WTC11 (cell line): Measurements from ENCODE around the gene MYO18B. TPM values are rescaled to one million over a fixed set of nuclear protein-coding genes. Genes with fewer than 3 reads are reported as not detected.

Experiments used
- ATAC-seq: fragments of 200-7000 bp; cut with Tn5 transposase; 2 replicates; pipeline ENCODE4 v1.10.0; 2021; ENCODE audit warnings: mild to moderate bottlenecking, moderate library complexity
- CTCF ChIA-PET: fragments of 300-600 bp; sonication (Branson Sonifier 250); formaldehyde crosslinking; loops from one replicate; lab custom pipeline; 2021; ENCODE audit warnings: antibody characterized with exemption; lab: Charles Lee
- POLR2A ChIA-PET: fragments of 350-600 bp; sonication (Branson Sonifier 250); formaldehyde crosslinking; loops from one replicate; lab custom pipeline; 2021; ENCODE audit warnings: antibody characterized with exemption; lab: Charles Lee
- DNase-seq: peaks from one replicate; pipeline ENCODE4 v3.0.0; 2021; ENCODE audit warnings: low spot score
- H3K27ac Mint-ChIP-seq: 2 replicates; pipeline ENCODE4 v1.8.0; 2021; ENCODE audit warnings: mixed read lengths
- H3K27me3 Mint-ChIP-seq: 2 replicates; pipeline ENCODE4 v1.8.0; 2021; ENCODE audit warnings: low read depth, mild to moderate bottlenecking, moderate library complexity, mixed read lengths
- H3K36me3 Mint-ChIP-seq: 2 replicates; pipeline ENCODE4 v1.8.0; 2021; ENCODE audit warnings: mixed read lengths
- H3K4me1 Mint-ChIP-seq: 2 replicates; pipeline ENCODE4 v1.8.0; 2022; ENCODE audit warnings: mixed read lengths
- H3K4me3 Mint-ChIP-seq: 2 replicates; pipeline ENCODE4 v1.8.0; 2021; ENCODE audit warnings: mild to moderate bottlenecking, moderate library complexity, mixed read lengths
- H3K9me3 Mint-ChIP-seq: 2 replicates; pipeline ENCODE4 v1.8.0; 2021; ENCODE audit warnings: mixed read lengths
- CREB1 ChIP-seq: sonication (generic); formaldehyde crosslinking; IDR thresholded peaks from 2 replicates; pipeline ENCODE4 v1.8.0; 2023; ENCODE audit warnings: mild to moderate bottlenecking, missing genetic modification reagents
- CREM ChIP-seq: sonication (generic); formaldehyde crosslinking; IDR thresholded peaks from 2 replicates; pipeline ENCODE4 v1.8.1; 2022; ENCODE audit warnings: mild to moderate bottlenecking, missing genetic modification reagents, moderate library complexity
- ELF4 ChIP-seq: sonication (generic); formaldehyde crosslinking; IDR thresholded peaks from 2 replicates; pipeline ENCODE4 v1.8.1; 2022; ENCODE audit warnings: low read depth, mild to moderate bottlenecking, moderate library complexity, missing genetic modification reagents
- ETV6 ChIP-seq: sonication (generic); formaldehyde crosslinking; IDR thresholded peaks from 2 replicates; pipeline ENCODE4 v1.8.1; 2022; ENCODE audit warnings: mild to moderate bottlenecking, missing genetic modification reagents
- MXD4 ChIP-seq: fragments of 250-450 bp; sonication (Bioruptor Pico); IDR thresholded peaks from 2 replicates; pipeline ENCODE4 v1.8.0; 2021; ENCODE audit warnings: mild to moderate bottlenecking, moderate library complexity, borderline replicate concordance
- RELA ChIP-seq: sonication (generic); formaldehyde crosslinking; IDR thresholded peaks from 2 replicates; pipeline ENCODE4 v1.8.1; 2022; ENCODE audit warnings: missing genetic modification reagents, mild to moderate bottlenecking, borderline replicate concordance
- TCF7 ChIP-seq: sonication (generic); formaldehyde crosslinking; IDR thresholded peaks from 2 replicates; pipeline ENCODE4 v1.8.0; 2022; ENCODE audit warnings: mild to moderate bottlenecking, low read depth, missing genetic modification reagents, moderate library complexity
- TEAD4 ChIP-seq: sonication (generic); formaldehyde crosslinking; IDR thresholded peaks from 2 replicates; pipeline ENCODE4 v1.8.0; 2022; ENCODE audit warnings: mild to moderate bottlenecking, missing genetic modification reagents
- ZNF317 ChIP-seq: sonication (generic); formaldehyde crosslinking; IDR thresholded peaks from 2 replicates; pipeline ENCODE4 v1.8.1; 2023; ENCODE audit warnings: low read depth, mild to moderate bottlenecking, moderate library complexity, missing genetic modification reagents, borderline replicate concordance
- ZNF416 ChIP-seq: fragments of 250-450 bp; sonication (Bioruptor Pico); IDR thresholded peaks from 2 replicates; pipeline ENCODE4 v1.9.0; 2021; ENCODE audit warnings: mild to moderate bottlenecking, inconsistent platforms
- ZNF423 ChIP-seq: fragments of 250-450 bp; sonication (Bioruptor Pico); IDR thresholded peaks from 2 replicates; pipeline ENCODE4 v2.1.2; 2022; ENCODE audit warnings: mild to moderate bottlenecking, moderate library complexity
- ZNF671 ChIP-seq: fragments of 250-450 bp; sonication (Bioruptor Pico); IDR thresholded peaks from 2 replicates; pipeline ENCODE4 v1.8.0; 2021; ENCODE audit warnings: mild to moderate bottlenecking
- total RNA-seq: library from RNA; stranded (reverse); gene quantifications from 3 replicates; pipeline ENCODE4 v1.2.3, GENCODE V29; 2021
- TF ChIP-seq, protein P1 (sequence below): sonication (generic); formaldehyde crosslinking; IDR thresholded peaks from 2 replicates; pipeline ENCODE4 v1.8.1; 2022; ENCODE audit warnings: missing genetic modification reagents, borderline replicate concordance
- TF ChIP-seq, protein P2 (sequence below): sonication (generic); formaldehyde crosslinking; IDR thresholded peaks from 2 replicates; pipeline ENCODE4 v1.8.0; 2022; ENCODE audit warnings: mild to moderate bottlenecking, missing genetic modification reagents
- TF ChIP-seq, protein P3 (sequence below): sonication (generic); formaldehyde crosslinking; IDR thresholded peaks from 2 replicates; pipeline ENCODE4 v1.8.1; 2023; ENCODE audit warnings: mild to moderate bottlenecking, moderate library complexity, missing genetic modification reagents
- TF ChIP-seq, protein P4 (sequence below): sonication (generic); formaldehyde crosslinking; IDR thresholded peaks from 2 replicates; pipeline ENCODE4 v1.8.0; 2023; ENCODE audit warnings: missing genetic modification reagents
- TF ChIP-seq, protein P5 (sequence below): sonication (generic); formaldehyde crosslinking; IDR thresholded peaks from 2 replicates; pipeline ENCODE4 v1.8.1; 2023; ENCODE audit warnings: mild to moderate bottlenecking, missing genetic modification reagents, borderline replicate concordance
- TF ChIP-seq, protein P6 (sequence below): sonication (generic); formaldehyde crosslinking; IDR thresholded peaks from 2 replicates; pipeline ENCODE4 v1.8.0; 2022; ENCODE audit warnings: mild to moderate bottlenecking, missing genetic modification reagents
- TF ChIP-seq, protein P7 (sequence below): fragments of 250-450 bp; sonication (Bioruptor Pico); IDR thresholded peaks from 2 replicates; pipeline ENCODE4 v1.9.0; 2021; ENCODE audit warnings: mild to moderate bottlenecking

The MYO18B gene
- total RNA-seq, 1 experiment from 2014 or later, result 0.96 TPM

DNA sequence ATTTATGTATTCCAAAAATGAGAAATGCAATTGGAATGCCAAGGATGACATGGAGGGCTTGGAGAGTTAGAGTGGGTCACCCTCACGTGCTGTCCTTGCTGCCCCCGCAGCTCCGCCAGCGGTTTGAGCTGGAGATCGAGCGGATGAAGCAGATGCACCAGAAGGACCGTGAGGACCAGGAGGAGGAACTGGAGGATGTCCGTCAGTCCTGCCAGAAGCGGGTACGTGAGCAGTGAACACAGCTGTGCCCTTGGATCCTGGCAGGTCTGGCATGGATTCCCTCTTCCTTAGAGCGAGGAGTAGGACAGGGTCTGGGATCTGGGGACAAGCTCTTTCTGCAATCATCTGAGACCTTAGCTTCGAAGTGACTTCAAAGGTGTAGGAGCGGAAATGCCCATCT lies 166.2 kb downstream of the MYO18B start:
- H3K9me3 Mint-ChIP-seq, result peaks cover 15% of the 10 kb centered on the region

DNA sequence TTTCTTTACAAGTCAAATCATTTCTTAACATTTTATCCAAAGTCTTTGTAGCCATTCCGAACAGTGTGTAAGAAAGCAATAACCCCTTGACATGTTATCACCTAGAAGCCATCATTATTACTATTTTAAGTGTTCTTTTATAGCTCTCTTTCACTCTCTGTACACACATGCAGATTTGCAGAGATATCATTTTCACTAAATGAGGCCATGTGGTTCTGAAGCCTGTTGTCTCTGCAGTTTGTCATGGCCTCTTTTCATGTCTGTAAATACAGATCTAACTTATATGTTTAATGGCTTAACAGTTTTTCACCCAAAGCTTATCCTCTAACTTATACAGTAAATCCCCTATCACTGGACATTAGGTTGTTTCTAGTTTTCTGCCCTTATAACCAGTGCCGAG lies 166.8 kb downstream of the MYO18B start:
- ATAC-seq, result no peak
- peaks cover 7% of the 10 kb centered on the region for H3K36me3 Mint-ChIP-seq
- H3K27me3 Mint-ChIP-seq, result peaks cover 37% of the 10 kb centered on the region
- TF ChIP-seq MXD4 (CRISPR knock-in tag) (no peak), CREM (CRISPR knock-in tag) (no peak), TCF7 (no peak), TEAD4 (CRISPR knock-in tag) (no peak), ZNF423 (CRISPR knock-in tag) (no peak), ZNF317 (CRISPR knock-in tag) (no peak)
- TF ChIP-seq, protein P1, sequence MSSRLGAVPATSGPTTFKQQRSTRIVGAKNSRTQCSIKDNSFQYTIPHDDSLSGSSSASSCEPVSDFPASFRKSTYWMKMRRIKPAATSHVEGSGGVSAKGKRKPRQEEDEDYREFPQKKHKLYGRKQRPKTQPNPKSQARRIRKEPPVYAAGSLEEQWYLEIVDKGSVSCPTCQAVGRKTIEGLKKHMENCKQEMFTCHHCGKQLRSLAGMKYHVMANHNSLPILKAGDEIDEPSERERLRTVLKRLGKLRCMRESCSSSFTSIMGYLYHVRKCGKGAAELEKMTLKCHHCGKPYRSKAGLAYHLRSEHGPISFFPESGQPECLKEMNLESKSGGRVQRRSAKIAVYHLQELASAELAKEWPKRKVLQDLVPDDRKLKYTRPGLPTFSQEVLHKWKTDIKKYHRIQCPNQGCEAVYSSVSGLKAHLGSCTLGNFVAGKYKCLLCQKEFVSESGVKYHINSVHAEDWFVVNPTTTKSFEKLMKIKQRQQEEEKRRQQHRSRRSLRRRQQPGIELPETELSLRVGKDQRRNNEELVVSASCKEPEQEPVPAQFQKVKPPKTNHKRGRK (CRISPR knock-in tag), result no peak

More for the DNA sequence above, 166.2 kb downstream of the MYO18B start:
- H3K4me1 Mint-ChIP-seq, result peaks cover 23% of the 10 kb centered on the region
- peaks cover 7% of the 10 kb centered on the region for H3K36me3 Mint-ChIP-seq
- no peak overlapping the region for H3K27ac Mint-ChIP-seq
- peaks cover 37% of the 10 kb centered on the region for H3K27me3 Mint-ChIP-seq
- TF ChIP-seq, protein P2, sequence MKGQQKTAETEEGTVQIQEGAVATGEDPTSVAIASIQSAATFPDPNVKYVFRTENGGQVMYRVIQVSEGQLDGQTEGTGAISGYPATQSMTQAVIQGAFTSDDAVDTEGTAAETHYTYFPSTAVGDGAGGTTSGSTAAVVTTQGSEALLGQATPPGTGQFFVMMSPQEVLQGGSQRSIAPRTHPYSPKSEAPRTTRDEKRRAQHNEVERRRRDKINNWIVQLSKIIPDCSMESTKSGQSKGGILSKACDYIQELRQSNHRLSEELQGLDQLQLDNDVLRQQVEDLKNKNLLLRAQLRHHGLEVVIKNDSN (CRISPR knock-in tag), result no peak
- TF ChIP-seq, protein P3, sequence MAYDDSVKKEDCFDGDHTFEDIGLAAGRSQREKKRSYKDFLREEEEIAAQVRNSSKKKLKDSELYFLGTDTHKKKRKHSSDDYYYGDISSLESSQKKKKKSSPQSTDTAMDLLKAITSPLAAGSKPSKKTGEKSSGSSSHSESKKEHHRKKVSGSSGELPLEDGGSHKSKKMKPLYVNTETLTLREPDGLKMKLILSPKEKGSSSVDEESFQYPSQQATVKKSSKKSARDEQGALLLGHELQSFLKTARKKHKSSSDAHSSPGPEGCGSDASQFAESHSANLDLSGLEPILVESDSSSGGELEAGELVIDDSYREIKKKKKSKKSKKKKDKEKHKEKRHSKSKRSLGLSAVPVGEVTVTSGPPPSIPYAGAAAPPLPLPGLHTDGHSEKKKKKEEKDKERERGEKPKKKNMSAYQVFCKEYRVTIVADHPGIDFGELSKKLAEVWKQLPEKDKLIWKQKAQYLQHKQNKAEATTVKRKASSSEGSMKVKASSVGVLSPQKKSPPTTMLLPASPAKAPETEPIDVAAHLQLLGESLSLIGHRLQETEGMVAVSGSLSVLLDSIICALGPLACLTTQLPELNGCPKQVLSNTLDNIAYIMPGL (CRISPR knock-in tag), result no peak
- TF ChIP-seq ETV6 (no peak), ZNF671 (CRISPR knock-in tag) (no peak), RELA (CRISPR knock-in tag) (no peak), CREB1 (CRISPR knock-in tag) (no peak), ZNF416 (CRISPR knock-in tag) (no peak), ELF4 (CRISPR knock-in tag) (no peak)
- TF ChIP-seq, protein P4, sequence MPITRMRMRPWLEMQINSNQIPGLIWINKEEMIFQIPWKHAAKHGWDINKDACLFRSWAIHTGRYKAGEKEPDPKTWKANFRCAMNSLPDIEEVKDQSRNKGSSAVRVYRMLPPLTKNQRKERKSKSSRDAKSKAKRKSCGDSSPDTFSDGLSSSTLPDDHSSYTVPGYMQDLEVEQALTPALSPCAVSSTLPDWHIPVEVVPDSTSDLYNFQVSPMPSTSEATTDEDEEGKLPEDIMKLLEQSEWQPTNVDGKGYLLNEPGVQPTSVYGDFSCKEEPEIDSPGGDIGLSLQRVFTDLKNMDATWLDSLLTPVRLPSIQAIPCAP (CRISPR knock-in tag), result no peak
- TF ChIP-seq, protein P5, sequence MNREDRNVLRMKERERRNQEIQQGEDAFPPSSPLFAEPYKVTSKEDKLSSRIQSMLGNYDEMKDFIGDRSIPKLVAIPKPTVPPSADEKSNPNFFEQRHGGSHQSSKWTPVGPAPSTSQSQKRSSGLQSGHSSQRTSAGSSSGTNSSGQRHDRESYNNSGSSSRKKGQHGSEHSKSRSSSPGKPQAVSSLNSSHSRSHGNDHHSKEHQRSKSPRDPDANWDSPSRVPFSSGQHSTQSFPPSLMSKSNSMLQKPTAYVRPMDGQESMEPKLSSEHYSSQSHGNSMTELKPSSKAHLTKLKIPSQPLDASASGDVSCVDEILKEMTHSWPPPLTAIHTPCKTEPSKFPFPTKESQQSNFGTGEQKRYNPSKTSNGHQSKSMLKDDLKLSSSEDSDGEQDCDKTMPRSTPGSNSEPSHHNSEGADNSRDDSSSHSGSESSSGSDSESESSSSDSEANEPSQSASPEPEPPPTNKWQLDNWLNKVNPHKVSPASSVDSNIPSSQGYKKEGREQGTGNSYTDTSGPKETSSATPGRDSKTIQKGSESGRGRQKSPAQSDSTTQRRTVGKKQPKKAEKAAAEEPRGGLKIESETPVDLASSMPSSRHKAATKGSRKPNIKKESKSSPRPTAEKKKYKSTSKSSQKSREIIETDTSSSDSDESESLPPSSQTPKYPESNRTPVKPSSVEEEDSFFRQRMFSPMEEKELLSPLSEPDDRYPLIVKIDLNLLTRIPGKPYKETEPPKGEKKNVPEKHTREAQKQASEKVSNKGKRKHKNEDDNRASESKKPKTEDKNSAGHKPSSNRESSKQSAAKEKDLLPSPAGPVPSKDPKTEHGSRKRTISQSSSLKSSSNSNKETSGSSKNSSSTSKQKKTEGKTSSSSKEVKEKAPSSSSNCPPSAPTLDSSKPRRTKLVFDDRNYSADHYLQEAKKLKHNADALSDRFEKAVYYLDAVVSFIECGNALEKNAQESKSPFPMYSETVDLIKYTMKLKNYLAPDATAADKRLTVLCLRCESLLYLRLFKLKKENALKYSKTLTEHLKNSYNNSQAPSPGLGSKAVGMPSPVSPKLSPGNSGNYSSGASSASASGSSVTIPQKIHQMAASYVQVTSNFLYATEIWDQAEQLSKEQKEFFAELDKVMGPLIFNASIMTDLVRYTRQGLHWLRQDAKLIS (CRISPR knock-in tag), result no peak
- TF ChIP-seq, protein P6, sequence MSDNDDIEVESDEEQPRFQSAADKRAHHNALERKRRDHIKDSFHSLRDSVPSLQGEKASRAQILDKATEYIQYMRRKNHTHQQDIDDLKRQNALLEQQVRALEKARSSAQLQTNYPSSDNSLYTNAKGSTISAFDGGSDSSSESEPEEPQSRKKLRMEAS (CRISPR knock-in tag), result no peak
- TF ChIP-seq, protein P7, sequence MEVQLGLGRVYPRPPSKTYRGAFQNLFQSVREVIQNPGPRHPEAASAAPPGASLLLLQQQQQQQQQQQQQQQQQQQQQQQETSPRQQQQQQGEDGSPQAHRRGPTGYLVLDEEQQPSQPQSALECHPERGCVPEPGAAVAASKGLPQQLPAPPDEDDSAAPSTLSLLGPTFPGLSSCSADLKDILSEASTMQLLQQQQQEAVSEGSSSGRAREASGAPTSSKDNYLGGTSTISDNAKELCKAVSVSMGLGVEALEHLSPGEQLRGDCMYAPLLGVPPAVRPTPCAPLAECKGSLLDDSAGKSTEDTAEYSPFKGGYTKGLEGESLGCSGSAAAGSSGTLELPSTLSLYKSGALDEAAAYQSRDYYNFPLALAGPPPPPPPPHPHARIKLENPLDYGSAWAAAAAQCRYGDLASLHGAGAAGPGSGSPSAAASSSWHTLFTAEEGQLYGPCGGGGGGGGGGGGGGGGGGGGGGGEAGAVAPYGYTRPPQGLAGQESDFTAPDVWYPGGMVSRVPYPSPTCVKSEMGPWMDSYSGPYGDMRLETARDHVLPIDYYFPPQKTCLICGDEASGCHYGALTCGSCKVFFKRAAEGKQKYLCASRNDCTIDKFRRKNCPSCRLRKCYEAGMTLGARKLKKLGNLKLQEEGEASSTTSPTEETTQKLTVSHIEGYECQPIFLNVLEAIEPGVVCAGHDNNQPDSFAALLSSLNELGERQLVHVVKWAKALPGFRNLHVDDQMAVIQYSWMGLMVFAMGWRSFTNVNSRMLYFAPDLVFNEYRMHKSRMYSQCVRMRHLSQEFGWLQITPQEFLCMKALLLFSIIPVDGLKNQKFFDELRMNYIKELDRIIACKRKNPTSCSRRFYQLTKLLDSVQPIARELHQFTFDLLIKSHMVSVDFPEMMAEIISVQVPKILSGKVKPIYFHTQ, result no peak
- ATAC-seq, result no peak
- DNase-seq, result no peak
- CTCF ChIA-PET, result interaction anchor here (1.2 kb wide), 1 partner anchor 12 kb away, joined by 3 read pairs; no protein-coding TSS in a partner anchor
- POLR2A ChIA-PET, result no interaction called here
- H3K4me3 Mint-ChIP-seq, result no peak overlapping the region

More for the DNA sequence above, 166.8 kb downstream of the MYO18B start:
- Mint-ChIP-seq H3K4me3 (no peak overlapping the region), H3K27ac (no peak overlapping the region), H3K9me3 (peaks cover 15% of the 10 kb centered on the region), H3K4me1 (peaks cover 25% of the 10 kb centered on the region)
- CTCF ChIA-PET, result interaction anchor here (1.2 kb wide), 1 partner anchor 13 kb away, joined by 3 read pairs; no protein-coding TSS in a partner anchor
- POLR2A ChIA-PET, result no interaction called here
- DNase-seq, result no peak
